Effector memory CD4-positive, alpha-beta T cell (primary cell): ENCODE measurements around the gene PTCRA.
"Not testable (repeated sequence)": the region's sequence is repeated elsewhere in the genome, so short reads cannot be mapped to it uniquely, and the experiment has no call there.

Source experiments
- DNase-seq, 3 donors: peaks; one replicate each; pipeline ENCODE4 v3.0.0-alpha.2; 2020
- H3K27ac ChIP-seq: 2 replicates; pipeline ENCODE4 v1.7.0; 2013; ENCODE audit warnings: mild to moderate bottlenecking, low read length, moderate library complexity; ENCODE audit not compliant: insufficient read depth, poor library complexity, severe bottlenecking
- H3K27me3 ChIP-seq: replicated peaks from 2 replicates; pipeline ENCODE4 v1.7.0; 2013; ENCODE audit warnings: mild to moderate bottlenecking, low read length; ENCODE audit not compliant: insufficient read depth, control insufficient read depth, poor library complexity, severe bottlenecking
- H3K36me3 ChIP-seq: 2 replicates; pipeline ENCODE4 v1.7.0; 2013; ENCODE audit warnings: mild to moderate bottlenecking, low read length, moderate library complexity; ENCODE audit not compliant: control insufficient read depth, insufficient read depth
- H3K4me1 ChIP-seq: 2 replicates; pipeline ENCODE4 v1.7.0; 2013; ENCODE audit warnings: low read length, mild to moderate bottlenecking; ENCODE audit not compliant: control insufficient read depth, insufficient read depth, poor library complexity, severe bottlenecking
- H3K4me3 ChIP-seq: 2 replicates; pipeline ENCODE4 v1.7.0; 2013; ENCODE audit warnings: low read length, low read depth, mild to moderate bottlenecking; ENCODE audit not compliant: insufficient read depth, poor library complexity, severe bottlenecking
- H3K9me3 ChIP-seq: 2 replicates; pipeline ENCODE4 v1.7.0; 2013; ENCODE audit warnings: mild to moderate bottlenecking, low read length, moderate library complexity; ENCODE audit not compliant: control insufficient read depth
- total RNA-seq, 3 donors: gene quantifications; one replicate each; lab custom pipeline; 2026; lab: John Stamatoyannopoulos, UW

PTCRA gene, protein sequence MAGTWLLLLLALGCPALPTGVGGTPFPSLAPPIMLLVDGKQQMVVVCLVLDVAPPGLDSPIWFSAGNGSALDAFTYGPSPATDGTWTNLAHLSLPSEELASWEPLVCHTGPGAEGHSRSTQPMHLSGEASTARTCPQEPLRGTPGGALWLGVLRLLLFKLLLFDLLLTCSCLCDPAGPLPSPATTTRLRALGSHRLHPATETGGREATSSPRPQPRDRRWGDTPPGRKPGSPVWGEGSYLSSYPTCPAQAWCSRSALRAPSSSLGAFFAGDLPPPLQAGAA
- 0 to 0.19 (median 0) reads per million in 3 donors for total RNA-seq

DNA sequence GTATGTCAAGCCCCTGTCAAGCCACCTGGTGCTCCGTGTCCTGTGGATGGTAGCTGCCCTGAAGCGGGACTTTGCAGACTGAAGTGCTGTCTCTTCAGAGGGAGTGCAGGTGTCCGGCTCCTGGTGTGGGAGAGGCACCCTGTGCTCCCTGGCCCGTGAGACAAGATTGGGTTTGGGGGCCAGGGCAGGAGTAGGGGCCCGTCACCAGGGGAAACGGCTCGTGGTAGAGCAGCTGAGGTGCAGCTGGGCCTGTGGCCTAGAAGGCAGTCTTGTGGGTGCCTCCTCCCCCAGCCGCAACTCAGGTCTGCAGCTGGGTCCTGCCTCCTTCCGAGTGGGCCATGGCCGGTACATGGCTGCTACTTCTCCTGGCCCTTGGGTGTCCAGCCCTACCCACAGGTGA is at the start of gene PTCRA:
Gene PTCRA (plus strand): TSS at position 322 of the 400 bp plus-strand sequence. CDS start 17 bp downstream, at position 339.
- no peak for DNase-seq
- H3K27ac ChIP-seq, result no peak within 1 kb of the TSS
- no peak within 1 kb of the TSS for H3K4me3 ChIP-seq

DNA sequence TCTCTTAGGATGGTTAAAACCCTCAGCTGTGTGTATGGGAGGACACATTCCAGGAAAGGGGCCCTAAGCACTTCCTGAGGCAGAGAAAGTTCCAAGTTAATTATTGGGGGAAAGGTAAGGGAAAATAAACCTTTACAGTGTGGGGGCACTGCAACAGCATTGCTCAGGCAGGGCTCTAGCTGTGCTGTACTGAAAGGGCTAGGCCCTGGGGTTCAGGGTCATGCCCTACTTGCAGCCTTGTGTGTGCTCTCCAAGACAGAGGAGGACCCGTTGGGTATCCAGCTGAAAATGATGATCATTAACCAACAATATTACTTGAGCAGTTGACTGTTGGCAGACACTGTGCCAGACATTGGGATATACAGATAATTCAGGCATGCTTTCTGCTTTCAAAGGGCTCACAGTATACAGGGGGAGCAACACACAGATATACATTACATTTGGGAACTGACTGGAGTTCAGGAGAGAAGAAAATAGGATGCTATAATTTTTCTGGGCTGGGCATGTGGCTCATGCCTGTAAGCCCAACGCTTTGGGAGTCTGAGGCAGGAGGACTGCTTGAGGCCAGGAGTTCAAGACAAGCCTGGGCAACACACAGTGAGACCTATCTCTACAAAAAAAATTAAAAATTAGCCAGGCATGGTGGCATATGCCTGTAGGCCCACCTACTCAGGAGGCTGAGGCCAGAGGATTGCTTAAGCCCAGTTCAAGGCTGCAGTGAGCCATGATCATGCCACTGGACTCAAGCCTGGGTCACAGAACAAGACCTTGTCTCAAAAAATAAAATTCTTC is 45.5 kb upstream of the PTCRA start:
- H3K27me3 ChIP-seq, result no peaks in the 10 kb centered on the region
- H3K4me3 ChIP-seq, result no peak overlapping the region
- no peaks in the 10 kb centered on the region for H3K9me3 ChIP-seq
- H3K4me1 ChIP-seq, result no peaks in the 10 kb centered on the region
- DNase-seq, result no peak
- H3K27ac ChIP-seq, result no peak overlapping the region
- H3K36me3 ChIP-seq, result peaks cover 27% of the 10 kb centered on the region

More for the DNA sequence above, at the start of gene PTCRA:
- Histone ChIP-seq H3K4me1 (peaks cover 5% of the 10 kb centered on the region), H3K27me3 (peaks cover 13% of the 10 kb centered on the region), H3K9me3 (no peaks in the 10 kb centered on the region), H3K36me3 (no peaks in the 10 kb centered on the region)

DNA sequence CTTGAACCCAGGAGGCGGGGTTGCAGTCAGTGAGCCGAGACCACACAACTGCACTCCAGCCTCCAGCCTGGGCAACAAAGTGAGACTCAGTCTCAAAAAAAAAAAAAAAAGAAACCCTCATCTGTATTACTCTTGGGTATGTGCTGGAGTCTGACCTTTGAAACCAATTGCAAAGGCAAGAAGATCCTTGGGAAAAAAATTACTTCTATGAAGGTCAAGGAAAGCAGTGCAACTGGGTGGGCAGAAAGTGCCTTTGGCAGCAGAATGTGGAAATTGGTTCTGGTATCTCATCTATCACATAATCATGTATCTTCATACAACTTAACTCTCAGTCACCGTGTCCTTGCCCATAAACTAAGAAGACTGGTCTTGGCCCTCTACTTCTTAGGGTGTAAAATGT is 44.1 kb upstream of the PTCRA start:
- no peaks in the 10 kb centered on the region for H3K27me3 ChIP-seq
- no peak overlapping the region for H3K27ac ChIP-seq
- no peak overlapping the region for H3K4me3 ChIP-seq
- no peaks in the 10 kb centered on the region for H3K9me3 ChIP-seq
- DNase-seq, result no peak
- H3K36me3 ChIP-seq, result peaks cover 14% of the 10 kb centered on the region
- H3K4me1 ChIP-seq, result no peaks in the 10 kb centered on the region

DNA sequence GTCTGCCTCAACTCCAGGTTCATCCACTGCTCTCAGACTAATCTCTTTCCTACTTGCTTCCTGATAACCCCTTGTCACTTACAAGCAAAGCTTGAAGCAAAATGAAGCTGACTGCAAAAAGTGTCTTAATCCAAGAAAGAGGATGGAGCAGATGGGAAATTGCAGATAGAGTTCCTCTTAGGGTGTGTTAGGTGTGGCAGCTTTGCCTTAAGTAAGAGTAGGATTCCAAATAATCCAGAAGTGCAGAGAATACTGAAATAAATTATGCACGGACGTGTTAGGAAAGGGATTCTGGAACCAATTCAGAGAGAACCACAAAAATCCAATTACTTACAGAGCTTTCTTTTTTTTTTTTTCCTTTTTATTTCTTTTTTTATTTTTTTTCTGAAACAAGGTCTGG is 42.5 kb upstream of the PTCRA start:
- H3K36me3 ChIP-seq, result peaks cover 3% of the 10 kb centered on the region
- H3K4me3 ChIP-seq, result no peak overlapping the region
- no peaks in the 10 kb centered on the region for H3K27me3 ChIP-seq
- DNase-seq, result no peak
- no peaks in the 10 kb centered on the region for H3K4me1 ChIP-seq
- no peaks in the 10 kb centered on the region for H3K9me3 ChIP-seq
- H3K27ac ChIP-seq, result no peak overlapping the region

DNA sequence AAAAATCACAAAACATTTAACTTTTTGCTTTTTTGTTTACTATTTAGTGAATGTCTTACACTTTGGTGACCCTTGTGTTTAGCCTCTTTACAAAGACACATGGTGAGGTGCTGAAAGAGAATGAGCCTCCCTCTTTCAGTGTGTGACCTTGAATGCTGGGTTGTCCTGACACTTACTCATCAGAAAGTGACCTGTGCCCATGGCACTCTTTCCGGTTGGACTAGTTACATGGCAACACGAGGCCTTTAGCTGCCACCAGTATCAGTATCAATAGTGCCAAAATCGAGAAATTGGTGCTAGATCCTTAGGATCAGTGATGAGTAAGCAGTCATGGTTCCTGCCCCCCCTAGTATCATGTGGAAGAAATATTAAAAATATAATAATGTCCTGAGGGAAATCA is 38.2 kb upstream of the PTCRA start:
- no peaks in the 10 kb centered on the region for H3K9me3 ChIP-seq
- no peaks in the 10 kb centered on the region for H3K27me3 ChIP-seq
- no peak overlapping the region for H3K27ac ChIP-seq
- H3K4me3 ChIP-seq, result no peak overlapping the region
- peaks cover 4% of the 10 kb centered on the region for H3K36me3 ChIP-seq
- no peak for DNase-seq
- no peaks in the 10 kb centered on the region for H3K4me1 ChIP-seq

DNA sequence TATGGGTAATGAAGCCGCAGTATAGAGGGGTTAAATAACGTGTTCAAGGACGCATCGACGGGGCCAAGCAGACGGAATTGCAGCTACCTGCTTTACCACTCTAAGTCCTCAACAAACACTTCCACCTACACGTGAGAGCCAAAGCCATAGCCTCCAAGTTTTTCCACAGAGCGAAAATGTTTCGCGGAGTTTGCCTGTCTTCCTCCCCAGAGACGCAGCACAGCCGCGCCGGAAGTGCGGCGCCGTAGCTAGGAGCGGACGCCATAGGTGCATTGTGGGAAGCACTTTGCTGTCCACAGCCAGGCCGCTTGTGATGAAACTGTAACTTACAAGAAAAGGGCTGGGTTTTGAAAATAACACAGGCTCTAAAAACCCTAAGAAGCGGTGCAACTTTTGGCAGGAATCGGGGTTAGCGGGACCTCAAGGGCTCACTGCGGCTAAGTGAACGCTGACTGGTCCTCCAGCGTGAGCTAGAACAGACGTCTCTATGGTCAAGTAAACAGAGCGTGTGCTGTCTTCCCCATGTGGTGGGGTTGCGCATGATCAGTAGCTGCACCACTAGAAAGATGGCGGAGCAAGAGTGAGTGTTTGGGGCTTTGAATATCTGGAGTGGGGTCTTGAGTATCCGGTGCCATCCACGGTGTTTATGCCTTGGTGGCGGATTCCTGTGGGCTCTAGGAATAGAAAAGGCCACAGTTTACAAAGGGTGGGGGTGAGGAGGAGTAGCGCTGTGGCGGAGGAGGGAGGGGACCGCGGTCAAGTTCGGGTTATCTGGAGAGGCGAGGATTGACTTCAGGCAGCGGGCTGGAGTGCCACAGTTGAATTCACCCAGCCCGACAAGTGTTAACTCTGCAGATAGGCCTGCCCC is 36.2 kb upstream of the PTCRA start, which contains the start of gene RPL7L1:
Gene RPL7L1 (plus strand): TSS at position 245 of the 868 bp plus-strand sequence. CDS start 295 bp downstream, at position 540.
- Histone ChIP-seq H3K9me3 (no peaks in the 10 kb centered on the region), H3K27ac (peak within 1 kb of the TSS; percentile 85), H3K36me3 (peaks cover 22% of the 10 kb centered on the region), H3K27me3 (no peaks in the 10 kb centered on the region), H3K4me1 (no peaks in the 10 kb centered on the region), H3K4me3 (peak within 1 kb of the TSS; percentile 73)
- DNase-seq, result peak; percentile 66 to 81 (median 80)

DNA sequence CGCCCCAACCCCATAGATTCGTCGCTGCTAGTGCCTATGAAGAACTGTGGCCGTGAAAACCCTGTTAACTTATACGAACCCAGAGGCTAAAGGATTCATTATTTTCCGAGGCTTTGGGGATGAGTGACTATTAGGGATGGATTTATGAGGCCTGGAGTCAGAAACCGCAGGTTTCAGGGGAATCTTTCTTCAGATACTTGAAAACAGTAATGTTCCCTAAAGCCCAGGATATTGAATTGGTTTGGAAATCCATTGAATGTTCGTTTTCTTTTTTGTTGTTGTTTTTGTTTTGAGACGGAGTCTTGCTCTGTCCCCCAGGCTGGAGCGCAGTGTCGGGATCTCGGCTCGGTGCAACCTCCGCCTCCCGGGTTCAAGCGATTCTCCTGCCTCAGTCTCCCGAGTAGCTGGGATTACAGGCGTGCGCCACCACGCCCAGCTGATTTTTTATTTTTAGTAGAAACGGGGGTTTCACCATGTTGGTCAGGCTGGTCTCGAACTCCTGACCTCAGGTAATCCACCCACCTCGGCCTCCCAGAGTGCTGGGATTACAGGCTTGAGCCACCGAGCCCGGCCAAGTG is 35.5 kb upstream of the PTCRA start:
- not testable (repeated sequence) for H3K9me3 ChIP-seq, H3K27me3 ChIP-seq, DNase-seq, H3K4me1 ChIP-seq
- Histone ChIP-seq H3K36me3 (peaks cover 28% of the 10 kb centered on the region), H3K27ac (peak overlapping the region; percentile 85), H3K4me3 (peak overlapping the region; percentile 73)

DNA sequence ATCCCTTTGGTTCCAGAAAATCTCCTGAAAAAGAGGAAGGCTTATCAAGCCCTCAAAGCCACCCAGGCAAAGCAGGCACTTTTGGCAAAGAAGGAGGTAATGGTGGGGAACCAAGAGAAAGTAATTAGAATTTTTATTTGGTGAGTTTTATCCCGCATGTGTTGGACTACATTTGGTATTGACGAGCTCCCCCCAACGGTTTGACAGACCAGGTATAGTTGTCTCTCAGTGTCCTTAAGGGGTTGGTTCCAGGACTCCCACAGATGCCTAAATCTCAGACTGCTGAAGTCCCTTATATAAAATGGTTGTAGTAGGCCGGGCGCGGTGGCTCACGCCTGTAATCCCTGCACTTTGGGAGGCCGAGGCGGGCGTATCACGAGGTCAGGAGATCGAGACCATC is 35.0 kb upstream of the PTCRA start:
- Histone ChIP-seq H3K36me3 (peaks cover 33% of the 10 kb centered on the region), H3K27ac (peak overlapping the region; percentile 85)
- DNase-seq, H3K4me1 ChIP-seq, H3K4me3 ChIP-seq, H3K27me3 ChIP-seq, H3K9me3 ChIP-seq: not testable (repeated sequence)

DNA sequence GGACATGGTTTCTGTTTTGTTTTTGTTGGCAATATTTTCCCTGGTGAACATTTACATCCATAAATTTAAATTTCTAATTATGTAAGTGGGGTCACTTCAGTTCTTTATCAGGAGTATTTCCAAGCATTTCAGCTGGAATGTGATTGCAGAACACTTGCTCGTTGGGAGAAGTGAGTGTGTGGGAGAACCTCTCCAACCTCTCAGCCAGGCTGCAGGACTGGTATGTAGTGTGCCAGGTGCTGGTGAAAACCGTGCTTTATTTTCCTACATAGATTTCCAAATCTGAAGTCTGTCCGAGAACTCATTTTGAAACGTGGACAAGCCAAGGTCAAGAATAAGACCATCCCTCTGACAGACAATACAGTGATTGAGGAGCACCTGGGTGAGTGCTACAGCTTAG is 30.2 kb upstream of the PTCRA start:
- peaks cover 36% of the 10 kb centered on the region for H3K36me3 ChIP-seq
- H3K27ac ChIP-seq, result no peak overlapping the region
- H3K4me1 ChIP-seq, result no peaks in the 10 kb centered on the region
- no peaks in the 10 kb centered on the region for H3K27me3 ChIP-seq
- no peak overlapping the region for H3K4me3 ChIP-seq
- H3K9me3 ChIP-seq, result no peaks in the 10 kb centered on the region
- no peak for DNase-seq
